Tongue (tissue), 2 donors: ENCODE measurements around the gene DCDC2C. TPM values are rescaled to one million over a fixed set of nuclear protein-coding genes. Genes with fewer than 3 reads are reported as not detected.
A peak's percentile ranks its signal among the peaks of the same experiment; 100 is the strongest.

ENCODE experiments used
- DNase-seq: peaks from one replicate; pipeline ENCODE4 v3.0.0-alpha.2; 2015
- total RNA-seq: library from RNA; depleted of rRNA; stranded (reverse); fragments of >200 nt; gene quantifications from one replicate; pipeline ENCODE4 v1.2.3, GENCODE V29; 2014

Gene DCDC2C
- total RNA-seq, 1 donor from 2014 or later, result not detected

- peak; percentile 76 for DNase-seq
These were observed 9.6 kb downstream of the DCDC2C start for GRCh38 chr2:3712831-3713503.

- no peak for DNase-seq
These were observed 15.3 kb downstream of the DCDC2C start for GRCh38 chr2:3718679-3719078.

DNA sequence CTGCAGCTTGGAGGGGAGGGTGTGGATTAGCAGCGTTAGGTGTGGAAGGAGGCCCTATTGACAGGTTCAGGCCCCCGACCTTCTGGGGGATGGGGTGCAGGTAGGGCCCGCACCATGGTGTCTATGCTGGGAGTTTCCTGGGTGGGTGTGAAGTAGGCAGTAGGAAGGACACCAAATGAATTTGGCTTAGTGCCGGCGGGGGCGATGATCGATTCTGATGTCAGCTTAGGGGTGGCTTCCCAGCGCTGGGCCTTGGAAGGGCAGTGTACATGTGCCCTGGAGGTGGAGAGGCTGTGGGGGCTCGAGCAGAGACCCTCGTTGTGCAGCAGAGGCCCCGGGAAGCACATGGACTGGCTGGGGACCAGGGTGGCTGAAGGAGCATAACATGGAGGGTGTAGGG lies 21.6 kb downstream of the DCDC2C start:
- no peak for DNase-seq

DNA sequence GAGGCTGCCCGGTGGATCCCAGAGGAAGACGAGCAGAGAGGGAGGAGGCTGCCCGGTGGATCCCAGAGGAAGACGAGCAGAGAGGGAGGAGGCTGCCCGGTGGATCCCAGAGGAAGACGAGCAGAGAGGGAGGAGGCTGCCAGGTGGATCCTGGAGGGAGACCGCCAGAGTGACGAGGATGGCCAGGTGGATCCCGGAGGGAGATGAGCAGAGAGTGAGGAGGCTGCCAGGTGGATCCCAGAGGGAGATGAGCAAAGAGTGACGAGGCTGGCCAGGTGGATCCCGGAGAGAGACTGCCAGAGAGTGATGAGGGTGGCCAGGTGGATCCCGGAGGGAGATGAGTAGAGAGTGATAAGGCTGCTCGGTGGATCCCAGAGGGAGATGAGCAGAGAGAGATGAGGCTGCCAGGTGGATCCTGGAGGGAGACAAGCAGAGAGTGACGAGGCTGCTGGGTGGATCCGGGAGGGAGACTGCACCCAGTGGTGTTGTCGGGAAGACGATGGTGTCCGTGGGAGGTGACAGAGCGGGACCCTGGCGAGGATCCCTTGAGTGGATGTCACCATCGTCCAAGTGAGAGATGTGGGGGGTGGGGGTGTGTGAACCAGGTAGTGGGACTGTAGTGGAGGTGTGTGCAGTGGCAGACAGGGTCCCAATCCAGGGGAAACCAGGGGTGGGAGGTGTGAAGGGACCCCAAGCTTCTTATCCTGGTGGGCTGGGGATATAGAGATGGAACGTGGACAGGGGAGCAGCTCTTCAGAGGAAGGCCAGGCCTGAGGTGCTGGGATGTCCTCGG lies 22.3 kb downstream of the DCDC2C start:
- no peak for DNase-seq

GRCh38 chr2:3726511-3726910 lies 23.1 kb downstream of the DCDC2C start:
- no peak for DNase-seq

DNA sequence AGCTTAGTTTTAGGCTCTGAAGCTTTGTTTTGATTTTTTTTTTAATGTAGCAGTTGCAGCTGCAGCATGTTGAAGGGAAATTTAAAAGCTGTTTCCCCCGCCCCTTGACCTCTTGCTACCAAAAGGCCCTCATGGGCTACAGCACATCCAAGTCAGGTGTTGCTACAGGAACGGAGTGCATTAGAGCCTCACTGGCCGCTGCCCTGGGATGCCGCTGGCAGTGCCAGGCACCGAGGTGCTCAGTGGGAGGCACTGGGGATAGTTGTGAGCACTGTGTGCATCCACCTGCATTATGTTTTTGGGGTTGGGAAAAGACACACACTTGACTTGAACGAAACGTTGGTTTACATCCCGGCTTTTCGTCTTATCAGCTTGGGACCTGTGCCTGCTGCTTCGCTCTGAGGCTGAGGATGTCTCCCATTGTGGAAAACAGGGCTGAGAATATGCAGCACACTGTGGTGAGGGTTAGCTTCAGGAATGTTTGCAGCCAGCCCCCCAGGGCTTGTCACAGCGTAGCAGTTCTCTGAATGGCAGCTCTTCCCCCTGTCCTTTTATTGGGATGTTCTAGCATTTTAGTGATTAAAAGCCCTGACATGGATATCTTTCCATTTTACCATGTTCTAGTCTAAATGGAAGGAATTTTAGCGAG lies 24.1 kb downstream of the DCDC2C start:
- DNase-seq, result no peak

DNA sequence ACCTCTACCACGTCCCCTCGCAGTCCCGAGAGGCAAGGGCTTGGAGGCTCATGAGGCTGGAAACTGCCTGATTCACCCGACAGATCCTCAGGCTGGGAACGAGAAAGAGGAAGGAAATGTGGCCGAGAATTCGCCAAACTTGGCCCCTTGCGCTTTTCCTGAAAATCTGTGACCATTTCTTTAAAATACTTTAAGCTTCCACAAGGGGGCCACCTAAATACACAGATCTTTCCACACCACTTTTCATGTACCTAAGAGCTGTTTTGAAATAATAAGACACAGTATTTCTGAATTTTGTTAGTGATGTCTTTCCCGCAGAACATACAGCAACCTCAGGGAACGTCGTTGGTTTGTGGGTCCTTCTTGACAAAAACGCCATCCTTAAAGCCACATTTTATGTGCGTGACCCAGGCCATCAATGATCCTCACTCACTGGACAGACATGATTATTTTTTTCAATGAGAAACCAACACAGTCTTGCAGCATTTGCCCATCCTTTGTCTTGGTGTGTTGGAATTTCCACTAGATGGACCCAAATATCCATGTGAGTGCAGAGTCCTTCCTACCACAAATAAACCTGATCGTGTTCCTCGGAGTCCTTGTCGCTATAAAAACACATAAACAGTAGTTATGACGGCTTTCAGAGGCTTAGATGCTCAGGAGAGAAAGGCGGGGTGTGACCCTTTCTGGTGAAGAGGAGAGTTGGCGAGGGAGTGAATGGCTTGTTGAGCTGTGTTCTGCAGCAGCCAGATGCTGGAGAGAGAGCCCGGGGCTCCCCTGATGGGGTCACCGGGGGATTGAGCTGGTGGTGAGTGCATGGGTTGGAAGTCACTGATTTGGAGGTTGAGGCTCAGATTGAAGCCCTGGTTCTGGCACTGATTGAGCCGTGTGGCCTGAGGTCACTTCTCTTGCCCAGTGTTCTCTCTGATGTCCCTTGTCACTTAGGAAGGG lies 25.0 kb downstream of the DCDC2C start:
- DNase-seq, result peak; percentile 88

DNA sequence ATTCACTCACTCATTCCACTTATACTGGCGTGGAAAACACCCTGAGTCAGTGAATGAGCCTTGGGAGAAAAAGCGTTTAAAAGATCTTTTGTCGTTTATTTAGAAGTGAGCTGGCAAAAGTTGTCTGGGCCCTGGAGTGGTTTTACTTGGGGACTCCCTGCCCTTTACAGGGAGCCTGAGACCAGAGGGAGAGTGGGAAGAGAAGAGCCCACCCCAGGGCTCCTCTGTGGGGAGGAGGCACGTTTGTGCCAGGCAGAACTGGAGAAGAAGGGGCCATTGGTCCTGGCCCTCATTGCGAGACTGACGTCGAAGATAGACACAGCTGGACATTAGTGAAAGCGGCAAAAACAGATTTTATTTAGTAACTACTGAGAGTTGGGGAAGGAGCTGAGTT lies 25.7 kb downstream of the DCDC2C start:
- DNase-seq, result no peak

GRCh38 chr2:3729786-3730185 lies 26.4 kb downstream of the DCDC2C start:
- DNase-seq, result no peak

- no peak for DNase-seq
These were observed 27.3 kb downstream of the DCDC2C start for GRCh38 chr2:3730646-3731045.

DNA sequence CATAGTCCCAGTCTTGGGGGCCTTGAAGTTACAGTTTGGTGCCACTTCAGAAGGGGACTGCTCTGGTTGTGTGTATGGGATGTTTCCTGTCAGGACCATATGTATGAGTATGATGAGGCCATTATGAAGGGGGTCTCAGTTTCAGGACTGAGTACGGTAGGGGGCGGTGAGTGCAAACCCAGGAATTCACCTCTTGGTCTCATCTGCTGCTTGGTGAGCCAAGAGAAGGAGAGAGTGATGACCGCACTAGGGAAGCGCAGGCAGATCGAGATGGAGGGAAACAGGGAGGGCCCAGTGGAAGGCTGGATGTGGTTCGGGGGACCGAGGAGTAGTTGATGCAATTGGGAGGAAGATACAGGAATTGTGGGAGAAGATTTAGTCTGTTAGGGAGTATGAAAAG lies 28.5 kb downstream of the DCDC2C start:
- DNase-seq, result no peak

GRCh38 chr2:3736112-3736511 lies 32.7 kb downstream of the DCDC2C start:
- DNase-seq, result no peak

GRCh38 chr2:3737128-3737527 lies 33.8 kb downstream of the DCDC2C start:
- no peak for DNase-seq

DNA sequence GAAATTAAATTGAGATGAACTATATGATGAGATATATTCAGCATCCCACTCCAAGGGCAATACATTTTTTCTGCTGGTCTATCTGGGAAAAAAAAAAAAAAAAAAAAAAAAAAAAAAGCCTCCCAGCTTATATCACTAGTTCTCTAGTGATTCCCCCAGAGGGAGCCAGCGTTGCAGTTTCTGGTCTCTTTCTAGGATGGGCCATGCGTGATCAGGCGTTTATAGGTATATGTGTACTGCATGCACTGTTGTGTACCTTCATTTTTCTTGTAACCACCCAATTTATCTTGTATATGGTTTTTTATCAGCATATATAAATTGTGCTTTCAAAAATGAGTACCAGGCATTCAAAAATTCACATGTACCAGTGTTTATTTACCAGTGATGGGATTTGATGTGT lies 35.1 kb downstream of the DCDC2C start:
- DNase-seq, result peak; percentile 19

GRCh38 chr2:3739313-3739712 lies 35.9 kb downstream of the DCDC2C start:
- DNase-seq, result no peak

- DNase-seq, result no peak
These were observed 38.0 kb downstream of the DCDC2C start for GRCh38 chr2:3741396-3741795.

DNA sequence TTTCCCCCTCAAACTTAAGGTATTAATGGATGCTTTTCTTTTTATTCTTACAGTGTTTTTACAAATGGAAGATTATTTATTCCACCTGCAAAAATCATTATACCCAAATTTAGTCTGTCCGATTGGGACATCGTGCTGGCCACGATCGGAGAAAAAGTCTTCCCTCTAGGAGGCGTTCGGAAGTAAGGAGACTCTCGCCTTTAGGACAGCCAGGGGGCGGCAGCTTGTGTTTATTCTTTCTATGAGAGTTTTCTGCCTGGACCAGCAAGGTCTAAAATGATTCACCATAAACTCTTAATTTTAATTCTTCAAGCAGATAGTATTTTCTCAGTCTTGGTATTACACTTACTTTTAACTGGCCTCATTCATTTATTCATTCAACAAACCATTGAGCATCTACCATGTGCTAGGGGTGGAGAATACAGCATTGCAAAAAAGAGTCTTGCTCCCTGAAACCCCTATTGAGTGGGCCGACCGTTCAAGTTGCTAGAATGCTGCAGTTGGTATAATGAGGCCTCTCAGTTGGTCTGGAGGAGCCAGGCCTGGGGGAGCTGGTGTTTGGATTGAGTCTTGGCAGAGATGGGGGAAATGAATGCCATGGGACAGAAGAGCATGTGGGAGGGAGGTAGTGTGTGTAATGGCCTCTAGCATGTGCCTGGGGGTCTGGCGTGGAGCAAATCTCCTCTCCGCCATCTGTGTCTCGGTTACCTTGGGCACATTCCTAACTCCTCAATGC lies 38.7 kb downstream of the DCDC2C start:
- DNase-seq, result no peak

GRCh38 chr2:3742743-3743508 lies 39.6 kb downstream of the DCDC2C start:
- DNase-seq, result no peak

- no peak for DNase-seq
These were observed 40.7 kb downstream of the DCDC2C start for GRCh38 chr2:3743951-3744555.

DNA sequence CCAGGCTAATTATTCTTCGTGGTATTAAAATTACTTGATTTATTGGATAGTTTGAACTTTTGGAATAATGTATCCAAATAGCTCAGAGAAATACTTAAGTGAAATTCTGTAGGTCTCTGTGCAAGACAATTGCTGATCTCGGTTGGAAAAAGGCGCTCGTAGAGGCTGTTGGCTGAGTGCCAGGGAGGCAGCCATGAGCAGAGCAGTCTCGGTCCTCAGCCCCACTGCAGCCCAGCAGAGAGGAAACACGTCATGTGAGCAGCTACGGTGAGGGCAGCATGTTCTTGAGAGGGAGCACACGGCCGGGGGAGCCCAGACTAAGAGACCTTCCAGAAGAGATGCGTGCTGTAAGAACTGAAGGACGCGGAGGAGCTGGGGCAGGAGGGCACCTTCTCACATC lies 42.5 kb downstream of the DCDC2C start:
- DNase-seq, result no peak
